Testis (tissue), 2 donors: ENCODE data around the gene GABRD.

Experiments
- POLR2A ChIP-seq: fragments of 450-650 bp; IDR thresholded peaks from one replicate; pipeline ENCODE4 v1.6.1; 2017; ENCODE audit warnings: antibody characterized with exemption, mild to moderate bottlenecking, moderate library complexity
- TF ChIP-seq, protein P1 (sequence below), 3 experiments: fragments of 450-650 bp in 2 of 3; fragments of 200-600 bp in 1 of 3; sonication (generic) in 1 of 3; IDR thresholded peaks; one replicate each; pipeline ENCODE4 v1.5.1; 2016 to 2019; ENCODE audit warnings: antibody characterized with exemption in 3 of 3, mild to moderate bottlenecking in 2 of 3, moderate library complexity in 1 of 3

DNA sequence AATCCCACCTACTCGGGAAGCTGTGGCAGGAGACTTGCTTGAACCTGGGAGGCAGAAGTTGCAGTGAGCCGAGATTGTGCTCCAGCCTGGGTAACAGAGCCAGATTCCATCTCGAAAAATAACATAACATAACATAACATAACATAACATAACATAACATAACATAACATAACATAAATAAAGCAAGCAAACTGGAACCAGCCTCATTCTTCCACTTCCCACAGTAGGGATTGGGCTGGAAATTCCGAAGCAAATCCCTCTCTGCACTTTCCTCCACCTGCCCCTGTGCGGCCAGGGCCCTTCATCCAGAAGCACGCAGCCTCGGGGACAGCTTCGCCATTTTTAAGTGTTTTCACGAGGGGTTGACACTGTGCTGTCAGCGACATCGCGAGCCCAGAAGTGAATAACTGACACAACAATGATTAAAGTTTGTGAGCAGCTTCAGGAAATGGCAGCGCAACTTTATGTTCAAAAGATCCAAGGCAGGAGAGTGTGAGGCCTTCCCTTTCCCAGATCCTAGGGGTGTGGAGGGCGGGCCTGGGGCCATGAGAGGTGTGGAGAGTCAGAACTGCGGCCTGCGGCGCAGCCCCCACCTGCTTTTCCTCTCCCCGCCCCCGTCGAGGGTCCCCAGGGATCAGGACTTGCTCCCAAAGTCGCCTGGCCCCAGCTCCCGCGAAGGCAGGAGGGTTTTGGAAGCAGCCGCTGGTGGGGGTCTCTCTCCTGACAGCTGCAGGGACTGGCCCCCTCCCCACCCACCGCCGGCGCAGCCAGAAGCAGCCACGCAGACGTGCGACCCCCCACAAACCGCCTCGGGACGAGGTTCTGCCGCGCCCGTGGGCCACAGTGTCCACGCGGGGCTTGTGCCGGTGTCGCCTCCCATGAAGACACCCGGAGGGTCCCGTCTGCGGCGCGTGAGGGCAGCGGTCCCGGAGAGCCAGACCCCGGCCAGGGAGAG lies 651 bp upstream of the GABRD start:
- TF ChIP-seq, protein P1, sequence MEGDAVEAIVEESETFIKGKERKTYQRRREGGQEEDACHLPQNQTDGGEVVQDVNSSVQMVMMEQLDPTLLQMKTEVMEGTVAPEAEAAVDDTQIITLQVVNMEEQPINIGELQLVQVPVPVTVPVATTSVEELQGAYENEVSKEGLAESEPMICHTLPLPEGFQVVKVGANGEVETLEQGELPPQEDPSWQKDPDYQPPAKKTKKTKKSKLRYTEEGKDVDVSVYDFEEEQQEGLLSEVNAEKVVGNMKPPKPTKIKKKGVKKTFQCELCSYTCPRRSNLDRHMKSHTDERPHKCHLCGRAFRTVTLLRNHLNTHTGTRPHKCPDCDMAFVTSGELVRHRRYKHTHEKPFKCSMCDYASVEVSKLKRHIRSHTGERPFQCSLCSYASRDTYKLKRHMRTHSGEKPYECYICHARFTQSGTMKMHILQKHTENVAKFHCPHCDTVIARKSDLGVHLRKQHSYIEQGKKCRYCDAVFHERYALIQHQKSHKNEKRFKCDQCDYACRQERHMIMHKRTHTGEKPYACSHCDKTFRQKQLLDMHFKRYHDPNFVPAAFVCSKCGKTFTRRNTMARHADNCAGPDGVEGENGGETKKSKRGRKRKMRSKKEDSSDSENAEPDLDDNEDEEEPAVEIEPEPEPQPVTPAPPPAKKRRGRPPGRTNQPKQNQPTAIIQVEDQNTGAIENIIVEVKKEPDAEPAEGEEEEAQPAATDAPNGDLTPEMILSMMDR (IDR thresholded peaks at IDR 0.05) = no peak
- TF ChIP-seq POLR2A = no peak
